Liver (tissue), 3 donors: ENCODE measurements around the gene ZFP91.

Experiments used
- CTCF ChIP-seq: fragments of 150-350 bp; IDR thresholded peaks from 2 replicates; pipeline ENCODE4 v1.5.1; 2017; ENCODE audit warnings: improper control_type of control experiment, low read depth, low read length; ENCODE audit not compliant: missing input control
- JUND ChIP-seq, 2 donors: IDR thresholded peaks; 2 replicates each; pipeline ENCODE4 v1.6.1; 2016; ENCODE audit warnings: antibody characterized with exemption in 2 of 2
- MAX ChIP-seq: IDR thresholded peaks from 2 replicates; pipeline ENCODE4 v1.6.1; 2016; ENCODE audit warnings: antibody characterized with exemption
- NR2F2 ChIP-seq: IDR thresholded peaks from 2 replicates; pipeline ENCODE4 v1.6.1; 2016; ENCODE audit warnings: antibody characterized with exemption
- RAD21 ChIP-seq, 2 donors: IDR thresholded peaks; 2 replicates each; pipeline ENCODE4 v1.6.1; 2016; ENCODE audit warnings: antibody characterized with exemption in 2 of 2, mild to moderate bottlenecking in 2 of 2
- REST ChIP-seq: IDR thresholded peaks from 2 replicates; pipeline ENCODE4 v1.6.1; 2016; ENCODE audit warnings: antibody characterized with exemption, mild to moderate bottlenecking
- RXRA ChIP-seq, 2 donors: IDR thresholded peaks; 2 replicates each; pipeline ENCODE4 v1.6.1; 2017 to 2018; ENCODE audit warnings: antibody characterized with exemption in 2 of 2, mild to moderate bottlenecking in 1 of 2
- TAF1 ChIP-seq: conservative IDR thresholded peaks from 2 replicates; pipeline ENCODE4 v1.6.1; 2016; ENCODE audit warnings: antibody characterized with exemption, mild to moderate bottlenecking
- YY1 ChIP-seq: IDR thresholded peaks from 2 replicates; pipeline ENCODE4 v1.6.1; 2016; ENCODE audit warnings: antibody characterized with exemption, mild to moderate bottlenecking
- ZBTB33 ChIP-seq: IDR thresholded peaks from 2 replicates; pipeline ENCODE4 v1.6.1; 2016; ENCODE audit warnings: antibody characterized with exemption
- donor health status: healthy.
- donor health status: healthy.

GRCh38 chr11:58622344-58622743 lies 43.5 kb downstream of the ZFP91 start, which contains the start of gene CNTF:
- TF ChIP-seq REST (no peak), CTCF (no peak), RAD21 (IDR thresholded peaks at IDR 0.05) (no peak), ZBTB33 (no peak), RXRA (IDR thresholded peaks at IDR 0.05) (no peak), TAF1 (no peak), MAX (no peak), JUND (IDR thresholded peaks at IDR 0.05) (no peak), YY1 (no peak), NR2F2 (no peak)
